H1 (cell line): ENCODE measurements around the gene INVS. TPM values are rescaled to one million over a fixed set of nuclear protein-coding genes. Genes with fewer than 3 reads are reported as not detected.

ENCODE experiments used
- CTCF ChIA-PET: fragments of 300-600 bp; sonication (Branson Sonifier 250); formaldehyde crosslinking; loops from one replicate; lab custom pipeline; 2021; ENCODE audit not compliant: partially characterized antibody; lab: Charles Lee
- POLR2A ChIA-PET: fragments of 300-600 bp; sonication (Branson Sonifier 250); formaldehyde crosslinking; loops from one replicate; lab custom pipeline; 2021; ENCODE audit warnings: inconsistent platforms; ENCODE audit not compliant: partially characterized antibody; lab: Charles Lee
- DNase-seq, 2 experiments: peaks; one replicate each; pipeline versions ENCODE4 v3.0.0 to v3.0.0-alpha.2; 2010 to 2022; ENCODE audit warnings: low spot score in 2 of 2, low read depth in 1 of 2, mixed read lengths in 1 of 2
- FAIRE-seq: peaks from 2 replicates; lab custom pipeline; 2011; peaks lifted over from hg19 to GRCh38; lab: Jason Lieb, UNC
- H2AFZ ChIP-seq: 2 replicates; pipeline ENCODE4 v1.8.1; 2012; ENCODE audit warnings: low read length, inconsistent platforms
- H2AK5ac ChIP-seq: 2 replicates; pipeline ENCODE4 v1.6.1; 2013; ENCODE audit warnings: low read depth, low read length
- H2BK120ac ChIP-seq: replicated peaks from 2 replicates; pipeline ENCODE3; 2013; ENCODE audit warnings: low read depth, low read length, inconsistent platforms
- H2BK12ac ChIP-seq: 2 replicates; pipeline ENCODE4 v1.6.1; 2013; ENCODE audit warnings: low read depth, low read length
- H2BK15ac ChIP-seq: 2 replicates; pipeline ENCODE4 v1.6.1; 2013; ENCODE audit warnings: low read length
- H2BK20ac ChIP-seq: 2 replicates; pipeline ENCODE4 v1.6.1; 2013; ENCODE audit warnings: low read length
- H2BK5ac ChIP-seq: 2 replicates; pipeline ENCODE4 v1.6.1; 2013; ENCODE audit warnings: low read depth, low read length
- H3K14ac ChIP-seq: 2 replicates; pipeline ENCODE4 v1.6.1; 2013; ENCODE audit warnings: inconsistent platforms; ENCODE audit not compliant: insufficient read length
- H3K18ac ChIP-seq: 2 replicates; pipeline ENCODE4 v1.6.1; 2013; ENCODE audit warnings: low read length; ENCODE audit errors: extremely low read depth
- H3K23ac ChIP-seq: 2 replicates; pipeline ENCODE4 v1.6.1; 2013; ENCODE audit warnings: inconsistent platforms; ENCODE audit not compliant: insufficient read length
- H3K23me2 ChIP-seq: 2 replicates; pipeline ENCODE4 v1.6.1; 2013; ENCODE audit warnings: low read depth, low read length
- H3K27ac ChIP-seq: 2 replicates; pipeline ENCODE4 v1.6.1; 2011; ENCODE audit warnings: low read depth, low read length, inconsistent platforms
- H3K27me3 ChIP-seq, 4 experiments: replicated peaks in 1 of 4; 1 replicate in 1 of 4; 2 replicates in 3 of 4; pipeline versions ENCODE4 v1.6.1 to v1.8.1; 2011 to 2013; ENCODE audit warnings: low read length in 3 of 4, mild to moderate bottlenecking in 3 of 4, inconsistent platforms in 2 of 4, mixed read lengths in 2 of 4, moderate library complexity in 1 of 4; ENCODE audit not compliant: control insufficient read depth in 3 of 4, insufficient read depth in 3 of 4; ENCODE audit errors: extremely low read depth in 1 of 4
- H3K36me3 ChIP-seq, 4 experiments: 2 replicates each; pipeline versions ENCODE4 v1.6.1 to v1.8.1; 2011 to 2013; ENCODE audit warnings: mild to moderate bottlenecking in 4 of 4, low read length in 3 of 4, moderate library complexity in 2 of 4, control low read depth in 1 of 4, inconsistent platforms in 1 of 4; ENCODE audit not compliant: insufficient read depth in 4 of 4, control insufficient read depth in 2 of 4
- H3K4ac ChIP-seq: replicated peaks from 2 replicates; pipeline ENCODE3; 2013; ENCODE audit warnings: low read length, low read depth, mixed read lengths, inconsistent platforms; ENCODE audit not compliant: insufficient read length
- H3K4me1 ChIP-seq, 4 experiments: replicated peaks in 1 of 4; 1 replicate in 1 of 4; 2 replicates in 3 of 4; pipeline versions ENCODE4 v1.6.1 to v1.8.1; 2011 to 2013; ENCODE audit warnings: low read length in 3 of 4, inconsistent platforms in 2 of 4, mixed read lengths in 1 of 4; ENCODE audit not compliant: insufficient read depth in 4 of 4, control insufficient read depth in 3 of 4
- H3K4me2 ChIP-seq, 2 experiments: 2 replicates each; pipeline versions ENCODE4 v1.6.1 to v1.8.1; 2011 to 2013; ENCODE audit warnings: low read depth in 2 of 2, low read length in 2 of 2, control low read depth in 1 of 2, inconsistent platforms in 1 of 2, mild to moderate bottlenecking in 1 of 2; ENCODE audit not compliant: insufficient read depth in 1 of 2
- H3K4me3 ChIP-seq, 4 experiments: fragments of 200-600, 300-600 bp in 1 of 4; sonication (generic), shearing (Covaris generic), sonication (Bioruptor Twin) in 1 of 4; 2 replicates each; pipeline versions ENCODE4 v1.5.1 to v1.8.1; 2011 to 2016; ENCODE audit warnings: low read length in 4 of 4, low read depth in 3 of 4, control low read depth in 2 of 4, inconsistent platforms in 2 of 4, mild to moderate bottlenecking in 2 of 4, mixed read lengths in 1 of 4, moderate library complexity in 1 of 4; ENCODE audit not compliant: insufficient read depth in 2 of 4; ENCODE audit errors: extremely low read depth in 1 of 4
- H3K56ac ChIP-seq: replicated peaks from 2 replicates; pipeline ENCODE3; 2013; ENCODE audit warnings: low read depth, mild to moderate bottlenecking, mixed read lengths, low read length, inconsistent platforms; ENCODE audit not compliant: insufficient read length
- H3K79me1 ChIP-seq: 2 replicates; pipeline ENCODE4 v1.6.1; 2013; ENCODE audit warnings: low read depth, low read length, control low read depth
- H3K79me2 ChIP-seq, 2 experiments: 2 replicates each; pipeline versions ENCODE4 v1.6.1 to v1.8.1; 2012 to 2013; ENCODE audit warnings: low read length in 2 of 2, mild to moderate bottlenecking in 2 of 2, inconsistent platforms in 1 of 2; ENCODE audit not compliant: insufficient read depth in 2 of 2, control insufficient read depth in 1 of 2
- H3K9ac ChIP-seq, 4 experiments: replicated peaks in 1 of 4; 1 replicate in 1 of 4; 2 replicates in 3 of 4; pipeline versions ENCODE4 v1.6.1 to v1.8.1; 2011 to 2013; ENCODE audit warnings: low read depth in 3 of 4, low read length in 3 of 4, control low read depth in 2 of 4, mild to moderate bottlenecking in 2 of 4, moderate library complexity in 2 of 4, inconsistent platforms in 1 of 4; ENCODE audit errors: extremely low read depth in 1 of 4
- H3K9me3 ChIP-seq, 2 experiments: 2 replicates each; pipeline versions ENCODE4 v1.6.1 to v1.8.1; 2012 to 2013; ENCODE audit warnings: mild to moderate bottlenecking in 2 of 2, moderate library complexity in 2 of 2, control low read depth in 1 of 2, inconsistent platforms in 1 of 2, low read depth in 1 of 2, low read length in 1 of 2, mixed read lengths in 1 of 2; ENCODE audit not compliant: insufficient read depth in 2 of 2
- H4K20me1 ChIP-seq, 2 experiments: replicated peaks in 1 of 2; 2 replicates each; pipeline versions ENCODE3 to v1.8.1; 2011 to 2013; ENCODE audit warnings: inconsistent platforms in 2 of 2, low read length in 2 of 2, mild to moderate bottlenecking in 1 of 2; ENCODE audit not compliant: insufficient read depth in 2 of 2, control insufficient read depth in 1 of 2
- H4K5ac ChIP-seq: 2 replicates; pipeline ENCODE4 v1.6.1; 2013; ENCODE audit warnings: low read length, low read depth, mixed read lengths, inconsistent platforms; ENCODE audit not compliant: insufficient read length
- H4K8ac ChIP-seq: 2 replicates; pipeline ENCODE4 v1.8.0; 2013; ENCODE audit warnings: mild to moderate bottlenecking, moderate library complexity, low read length, inconsistent platforms; ENCODE audit not compliant: insufficient read depth; ENCODE audit errors: extremely low read depth
- H4K91ac ChIP-seq: replicated peaks from 2 replicates; pipeline ENCODE3; 2013; ENCODE audit warnings: low read length, mixed read lengths, inconsistent platforms; ENCODE audit not compliant: insufficient read length
- CBX8 ChIP-seq: fragments of 300-800, 300-1000 bp; sonication (generic); IDR thresholded peaks from 2 replicates; pipeline ENCODE4 v1.7.1; 2016; ENCODE audit warnings: low read depth, low read length, borderline replicate concordance
- KDM1A ChIP-seq: fragments of 200-600, 300-600 bp; sonication (generic); IDR thresholded peaks from 2 replicates; pipeline ENCODE4 v1.7.1; 2016; ENCODE audit warnings: mild to moderate bottlenecking, low read length, borderline replicate concordance
- POU5F1 ChIP-seq: IDR thresholded peaks from 2 replicates; pipeline ENCODE4 v1.6.1; 2011; ENCODE audit warnings: low read depth, mild to moderate bottlenecking, low read length, moderate library complexity
- SIX5 ChIP-seq: IDR thresholded peaks from 2 replicates; pipeline ENCODE4 v1.6.1; 2011; ENCODE audit warnings: mild to moderate bottlenecking, low read depth, low read length
- polyA plus RNA-seq, 7 experiments: library from polyadenylated mRNA; depleted of rRNA in 3 of 7; stranded (reverse) in 5 of 7; unstranded in 2 of 7; fragments of >200 nt in 5 of 7; fragments of 200-250 nt in 2 of 7; gene quantifications; 1 replicate in 5 of 7; 2 replicates in 1 of 7; 4 replicates in 1 of 7; pipeline versions ENCODE4 v1.2.1 to v1.2.3, GENCODE V29; 2011 to 2013; ENCODE audit warnings: missing spikeins in 2 of 7, mixed read lengths in 2 of 7
- total RNA-seq: library from RNA; stranded (reverse); fragmentation: NEBNext Ultra II Directional; extraction: Animal tissue kit (Norgen Biotek cat#: 25700); gene quantifications from 2 replicates; pipeline ENCODE4 v1.2.1, GENCODE V29; 2021
- TF ChIP-seq, protein P1 (sequence below), 3 experiments: IDR thresholded peaks; 1 replicate in 2 of 3; 2 replicates in 1 of 3; pipeline versions ENCODE4 v1.5.1 to v1.6.1; 2011; ENCODE audit warnings: low read length in 3 of 3, mild to moderate bottlenecking in 3 of 3, inconsistent platforms in 2 of 3, low read depth in 1 of 3, moderate library complexity in 1 of 3; ENCODE audit not compliant: insufficient read depth in 1 of 3; ENCODE audit errors: control extremely low read depth in 1 of 3

The INVS gene
- total and polyA plus RNA-seq, 2 of the 8 experiments (the other 6 are each of a cell fraction or from before 2014, with no cell fraction given) = 4.1 to 6.9 TPM

DNA sequence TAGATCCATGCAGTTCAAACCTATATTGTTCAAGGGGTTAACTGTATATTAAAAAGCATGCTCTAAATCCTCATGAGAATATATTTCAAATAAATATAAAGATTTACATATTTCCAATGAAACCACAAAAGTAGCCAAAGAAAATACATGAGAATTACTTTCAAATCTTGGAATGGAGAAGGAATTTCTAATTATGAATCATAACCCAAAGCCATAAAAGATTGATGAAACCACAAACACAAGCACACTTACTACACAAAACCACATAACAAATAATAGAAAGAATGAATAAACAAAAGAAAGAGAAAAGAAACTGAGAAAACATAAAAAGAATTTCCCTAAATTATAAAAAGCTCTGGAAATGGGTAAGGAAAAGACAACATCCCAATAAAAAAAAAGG lies 16.3 kb upstream of the INVS start:
- H4K91ac ChIP-seq = no peak overlapping the region
- TF ChIP-seq KDM1A (no peak), POU5F1 (no peak), CBX8 (no peak), SIX5 (no peak)
- TF ChIP-seq, protein P1, sequence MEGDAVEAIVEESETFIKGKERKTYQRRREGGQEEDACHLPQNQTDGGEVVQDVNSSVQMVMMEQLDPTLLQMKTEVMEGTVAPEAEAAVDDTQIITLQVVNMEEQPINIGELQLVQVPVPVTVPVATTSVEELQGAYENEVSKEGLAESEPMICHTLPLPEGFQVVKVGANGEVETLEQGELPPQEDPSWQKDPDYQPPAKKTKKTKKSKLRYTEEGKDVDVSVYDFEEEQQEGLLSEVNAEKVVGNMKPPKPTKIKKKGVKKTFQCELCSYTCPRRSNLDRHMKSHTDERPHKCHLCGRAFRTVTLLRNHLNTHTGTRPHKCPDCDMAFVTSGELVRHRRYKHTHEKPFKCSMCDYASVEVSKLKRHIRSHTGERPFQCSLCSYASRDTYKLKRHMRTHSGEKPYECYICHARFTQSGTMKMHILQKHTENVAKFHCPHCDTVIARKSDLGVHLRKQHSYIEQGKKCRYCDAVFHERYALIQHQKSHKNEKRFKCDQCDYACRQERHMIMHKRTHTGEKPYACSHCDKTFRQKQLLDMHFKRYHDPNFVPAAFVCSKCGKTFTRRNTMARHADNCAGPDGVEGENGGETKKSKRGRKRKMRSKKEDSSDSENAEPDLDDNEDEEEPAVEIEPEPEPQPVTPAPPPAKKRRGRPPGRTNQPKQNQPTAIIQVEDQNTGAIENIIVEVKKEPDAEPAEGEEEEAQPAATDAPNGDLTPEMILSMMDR (IDR thresholded peaks at IDR 0.05; ENCODE audit: control extremely low read depth in 1 of 3, insufficient read depth in 1 of 3, low read depth in 1 of 3, low read length in 3 of 3) = no peak
- FAIRE-seq (no peak), DNase-seq (no peak)
- no peak overlapping the region for H3K27ac ChIP-seq
- no peak overlapping the region for H3K23ac ChIP-seq
- no peak overlapping the region for H3K14ac ChIP-seq
- H4K8ac ChIP-seq = no peak overlapping the region
- no peak overlapping the region for H3K56ac ChIP-seq
- H3K9me3 ChIP-seq = no peaks in the 10 kb centered on the region
- POLR2A ChIA-PET = interaction anchor here (0.9 kb wide), 1 partner anchor 123 kb away, joined by 3 read pairs; no protein-coding TSS in a partner anchor
- no peak overlapping the region for H2BK120ac ChIP-seq
- H2BK20ac ChIP-seq = no peak overlapping the region
- H2AK5ac ChIP-seq = no peak overlapping the region
- CTCF ChIA-PET = no interaction called here
- H3K4me1 ChIP-seq = peaks cover 0 to 6% (median 2%) of the 10 kb centered on the region in 4 experiments; a peak in 3 of 7 replicates
- no peaks in the 10 kb centered on the region for H3K27me3 ChIP-seq
- H3K36me3 ChIP-seq = no peaks in the 10 kb centered on the region
- H2BK5ac ChIP-seq = no peak overlapping the region
- H3K4me3 ChIP-seq = no peak overlapping the region
- no peak overlapping the region for H3K4ac ChIP-seq
- H4K5ac ChIP-seq = no peak overlapping the region
- H4K20me1 ChIP-seq = peaks cover 0 to 2% of the 10 kb centered on the region in 2 experiments
- no peak overlapping the region for H3K9ac ChIP-seq
- no peaks in the 10 kb centered on the region for H3K23me2 ChIP-seq
- H3K4me2 ChIP-seq = no peak overlapping the region
- no peak overlapping the region for H2BK15ac ChIP-seq
- H2AFZ ChIP-seq = no peak overlapping the region
- no peaks in the 10 kb centered on the region for H3K79me1 ChIP-seq
- no peak overlapping the region for H3K18ac ChIP-seq
- H2BK12ac ChIP-seq = no peak overlapping the region
- H3K79me2 ChIP-seq = peaks cover 0 to 59% of the 10 kb centered on the region in 2 experiments; a peak in 2 of 4 replicates
